ENCODE measurements around the gene CREB5.

DNA sequence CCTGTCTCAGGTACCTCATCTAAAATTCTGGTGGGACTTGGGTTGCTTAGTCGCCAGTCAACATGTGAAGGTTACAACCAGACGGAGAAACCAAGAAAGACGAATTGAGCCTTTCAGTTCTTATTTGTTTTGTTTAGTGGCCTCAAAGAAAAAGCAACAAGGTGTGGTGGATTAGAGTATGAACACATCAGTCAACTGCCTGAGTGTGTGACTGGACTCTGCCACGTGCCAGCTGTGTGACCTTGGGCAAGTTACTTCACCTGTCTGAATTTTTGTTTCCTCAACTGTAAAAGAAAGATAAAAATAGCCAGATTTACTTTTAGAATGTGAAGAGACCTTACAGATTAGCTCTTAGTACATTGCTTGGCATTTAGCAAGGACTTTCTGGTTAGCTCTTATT, 259.2 kb downstream of the CREB5 start:
- TF ChIP-seq, protein P1, sequence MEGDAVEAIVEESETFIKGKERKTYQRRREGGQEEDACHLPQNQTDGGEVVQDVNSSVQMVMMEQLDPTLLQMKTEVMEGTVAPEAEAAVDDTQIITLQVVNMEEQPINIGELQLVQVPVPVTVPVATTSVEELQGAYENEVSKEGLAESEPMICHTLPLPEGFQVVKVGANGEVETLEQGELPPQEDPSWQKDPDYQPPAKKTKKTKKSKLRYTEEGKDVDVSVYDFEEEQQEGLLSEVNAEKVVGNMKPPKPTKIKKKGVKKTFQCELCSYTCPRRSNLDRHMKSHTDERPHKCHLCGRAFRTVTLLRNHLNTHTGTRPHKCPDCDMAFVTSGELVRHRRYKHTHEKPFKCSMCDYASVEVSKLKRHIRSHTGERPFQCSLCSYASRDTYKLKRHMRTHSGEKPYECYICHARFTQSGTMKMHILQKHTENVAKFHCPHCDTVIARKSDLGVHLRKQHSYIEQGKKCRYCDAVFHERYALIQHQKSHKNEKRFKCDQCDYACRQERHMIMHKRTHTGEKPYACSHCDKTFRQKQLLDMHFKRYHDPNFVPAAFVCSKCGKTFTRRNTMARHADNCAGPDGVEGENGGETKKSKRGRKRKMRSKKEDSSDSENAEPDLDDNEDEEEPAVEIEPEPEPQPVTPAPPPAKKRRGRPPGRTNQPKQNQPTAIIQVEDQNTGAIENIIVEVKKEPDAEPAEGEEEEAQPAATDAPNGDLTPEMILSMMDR (IDR thresholded peaks at IDR 0.05) = no peak
- TF ChIP-seq, protein P2, sequence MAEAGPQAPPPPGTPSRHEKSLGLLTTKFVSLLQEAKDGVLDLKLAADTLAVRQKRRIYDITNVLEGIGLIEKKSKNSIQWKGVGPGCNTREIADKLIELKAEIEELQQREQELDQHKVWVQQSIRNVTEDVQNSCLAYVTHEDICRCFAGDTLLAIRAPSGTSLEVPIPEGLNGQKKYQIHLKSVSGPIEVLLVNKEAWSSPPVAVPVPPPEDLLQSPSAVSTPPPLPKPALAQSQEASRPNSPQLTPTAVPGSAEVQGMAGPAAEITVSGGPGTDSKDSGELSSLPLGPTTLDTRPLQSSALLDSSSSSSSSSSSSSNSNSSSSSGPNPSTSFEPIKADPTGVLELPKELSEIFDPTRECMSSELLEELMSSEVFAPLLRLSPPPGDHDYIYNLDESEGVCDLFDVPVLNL (CRISPR knock-in tag; IDR thresholded peaks at IDR 0.05; ENCODE audit: borderline replicate concordance, low read depth) = no peak
- TF ChIP-seq ELF4 (CRISPR knock-in tag; IDR thresholded peaks at IDR 0.05; ENCODE audit: low read depth) = no peak
- TF ChIP-seq, protein P3, sequence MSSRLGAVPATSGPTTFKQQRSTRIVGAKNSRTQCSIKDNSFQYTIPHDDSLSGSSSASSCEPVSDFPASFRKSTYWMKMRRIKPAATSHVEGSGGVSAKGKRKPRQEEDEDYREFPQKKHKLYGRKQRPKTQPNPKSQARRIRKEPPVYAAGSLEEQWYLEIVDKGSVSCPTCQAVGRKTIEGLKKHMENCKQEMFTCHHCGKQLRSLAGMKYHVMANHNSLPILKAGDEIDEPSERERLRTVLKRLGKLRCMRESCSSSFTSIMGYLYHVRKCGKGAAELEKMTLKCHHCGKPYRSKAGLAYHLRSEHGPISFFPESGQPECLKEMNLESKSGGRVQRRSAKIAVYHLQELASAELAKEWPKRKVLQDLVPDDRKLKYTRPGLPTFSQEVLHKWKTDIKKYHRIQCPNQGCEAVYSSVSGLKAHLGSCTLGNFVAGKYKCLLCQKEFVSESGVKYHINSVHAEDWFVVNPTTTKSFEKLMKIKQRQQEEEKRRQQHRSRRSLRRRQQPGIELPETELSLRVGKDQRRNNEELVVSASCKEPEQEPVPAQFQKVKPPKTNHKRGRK (CRISPR knock-in tag; IDR thresholded peaks at IDR 0.05; ENCODE audit: borderline replicate concordance) = no peak
- TF ChIP-seq, protein P4, sequence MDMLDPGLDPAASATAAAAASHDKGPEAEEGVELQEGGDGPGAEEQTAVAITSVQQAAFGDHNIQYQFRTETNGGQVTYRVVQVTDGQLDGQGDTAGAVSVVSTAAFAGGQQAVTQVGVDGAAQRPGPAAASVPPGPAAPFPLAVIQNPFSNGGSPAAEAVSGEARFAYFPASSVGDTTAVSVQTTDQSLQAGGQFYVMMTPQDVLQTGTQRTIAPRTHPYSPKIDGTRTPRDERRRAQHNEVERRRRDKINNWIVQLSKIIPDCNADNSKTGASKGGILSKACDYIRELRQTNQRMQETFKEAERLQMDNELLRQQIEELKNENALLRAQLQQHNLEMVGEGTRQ (CRISPR knock-in tag; IDR thresholded peaks at IDR 0.05) = no peak
- no peak for TF ChIP-seq ZNF263 (CRISPR knock-in tag; IDR thresholded peaks at IDR 0.05; ENCODE audit: low read depth)
